ENCODE measurements around the gene FAM209B. TPM values are rescaled to one million over a fixed set of nuclear protein-coding genes. Genes with fewer than 3 reads are reported as not detected.
"Not testable (repeated sequence)": the region's sequence is repeated elsewhere in the genome, so short reads cannot be mapped to it uniquely, and the experiment has no call there.

The FAM209B gene
- total RNA-seq, 2 donors from 2014 or later, result 1.5 to 1.7 TPM

DNA sequence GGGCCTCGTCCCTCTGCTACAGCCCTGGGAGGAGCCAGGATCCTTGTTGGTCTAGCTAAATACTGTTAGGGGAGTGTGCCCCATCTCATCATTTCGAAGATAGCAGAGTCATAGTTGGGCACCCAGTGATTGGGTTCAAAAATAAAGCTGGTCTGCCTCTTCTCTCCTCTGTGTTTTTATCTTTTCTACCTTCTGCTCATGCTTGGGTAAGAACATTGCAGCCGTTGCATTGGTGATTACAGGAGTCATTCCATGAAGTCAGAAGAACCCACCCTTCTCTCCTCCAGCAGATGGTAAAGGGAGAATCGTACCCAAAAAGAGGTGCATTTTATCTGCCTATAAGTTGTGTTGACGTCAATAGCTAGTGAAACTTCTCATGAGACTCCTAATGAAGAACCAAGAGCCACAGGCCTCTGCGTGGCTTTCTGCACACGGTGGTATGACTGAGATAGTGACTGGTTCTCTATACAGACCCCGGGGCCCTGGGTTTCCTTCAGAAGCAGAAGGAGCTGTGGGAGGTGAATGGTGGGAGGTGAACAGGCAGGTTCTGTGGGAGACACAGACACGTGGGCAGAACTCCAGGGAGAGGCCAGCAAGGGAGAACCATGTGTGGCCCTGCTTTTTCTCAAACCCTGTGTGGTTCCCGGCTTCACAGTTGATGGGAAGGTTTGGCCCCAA is 14.2 kb upstream of the FAM209B start:
- Mint-ChIP-seq H3K4me1 (ENCODE audit: low read depth in 2 of 2) (no peaks in the 10 kb centered on the region), H3K27ac (no peak overlapping the region), H3K4me3 (no peak overlapping the region), H3K9me3 (no peaks in the 10 kb centered on the region), H3K36me3 (peaks cover 37% of the 10 kb centered on the region), H3K27me3 (no peaks in the 10 kb centered on the region)
- ATAC-seq (no peak), DNase-seq (ENCODE audit: low spot score) (no peak)

DNA sequence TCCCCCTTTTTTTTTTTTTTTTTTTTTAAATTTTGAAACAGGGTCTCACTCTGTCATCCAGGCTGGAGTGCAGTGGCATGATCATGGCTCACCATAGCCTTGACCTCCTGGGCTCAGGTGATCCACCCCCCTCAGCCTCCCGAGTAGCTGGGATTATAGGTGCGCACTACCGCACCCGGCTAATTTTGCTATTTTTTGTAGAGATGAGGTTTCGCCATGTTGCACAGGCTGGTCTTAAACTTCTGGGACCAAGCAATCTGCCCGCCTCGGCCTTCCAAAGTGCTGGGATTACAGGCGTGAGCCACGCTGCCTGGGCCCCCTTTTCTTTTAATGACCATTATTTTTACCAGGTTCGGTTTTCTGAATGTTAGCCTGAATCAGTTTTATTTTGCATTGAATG is 13.5 kb upstream of the FAM209B start:
- ATAC-seq (no peak), DNase-seq (ENCODE audit: low spot score) (no peak)
- no peak overlapping the region for H3K4me3 Mint-ChIP-seq
- H3K4me1 Mint-ChIP-seq (ENCODE audit: low read depth in 2 of 2), result no peaks in the 10 kb centered on the region
- H3K36me3 Mint-ChIP-seq, result peaks cover 37% of the 10 kb centered on the region
- H3K27ac Mint-ChIP-seq, result no peak overlapping the region
- no peaks in the 10 kb centered on the region for H3K9me3 Mint-ChIP-seq
- no peaks in the 10 kb centered on the region for H3K27me3 Mint-ChIP-seq

DNA sequence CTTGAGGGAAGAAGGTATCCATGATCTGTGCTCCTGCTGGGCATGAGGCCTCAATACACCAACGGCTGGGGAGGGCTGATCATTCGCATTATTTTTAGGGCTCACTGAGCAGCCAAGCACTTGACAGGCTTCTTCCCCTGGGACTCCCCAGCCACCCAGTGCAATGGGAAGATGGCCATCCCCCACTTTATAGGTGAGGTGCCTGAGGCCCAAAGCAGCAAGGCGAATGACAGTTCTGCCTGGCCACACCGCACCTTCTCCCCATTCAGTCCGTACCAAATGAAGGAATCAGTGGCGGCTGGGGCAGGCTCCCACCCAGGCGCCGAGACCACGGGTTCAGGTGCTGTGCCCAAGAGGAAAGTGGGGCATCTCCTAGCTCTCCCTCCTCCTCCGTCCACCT is 12.9 kb upstream of the FAM209B start:
- DNase-seq (ENCODE audit: low spot score), result no peak
- peaks cover 37% of the 10 kb centered on the region for H3K36me3 Mint-ChIP-seq
- H3K27me3 Mint-ChIP-seq, result no peaks in the 10 kb centered on the region
- H3K9me3 Mint-ChIP-seq, result no peaks in the 10 kb centered on the region
- no peaks in the 10 kb centered on the region for H3K4me1 Mint-ChIP-seq (ENCODE audit: low read depth in 2 of 2)
- no peak overlapping the region for H3K4me3 Mint-ChIP-seq
- H3K27ac Mint-ChIP-seq, result no peak overlapping the region
- no peak for ATAC-seq

DNA sequence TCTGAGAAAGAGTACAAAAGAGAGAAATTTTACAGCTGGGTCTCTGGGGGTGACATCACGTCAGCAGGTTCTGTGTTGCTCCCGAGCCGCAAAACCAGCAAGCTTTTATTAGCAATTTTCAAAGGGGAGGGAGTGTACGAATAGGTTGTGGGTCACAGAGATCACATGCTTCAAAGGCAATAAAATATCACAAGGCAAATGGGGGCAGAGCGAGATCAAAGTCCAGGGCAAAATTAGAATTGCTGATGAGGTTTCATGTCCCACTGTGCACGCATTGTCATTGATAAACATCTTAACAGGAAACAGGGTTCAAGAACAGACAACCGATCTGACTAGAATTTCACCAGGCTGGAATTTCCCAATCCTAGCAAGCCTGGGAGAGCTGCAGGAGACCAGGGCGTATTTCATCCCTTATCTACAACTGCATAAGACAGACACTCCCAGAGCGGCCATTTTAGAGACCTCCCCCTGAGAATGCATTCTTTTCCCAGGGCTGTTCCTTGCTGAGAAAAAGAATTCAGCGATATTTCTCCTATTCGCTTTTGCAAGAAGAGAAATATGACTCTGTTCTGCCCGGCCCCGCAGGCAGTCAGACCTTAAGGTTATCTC is 12.2 kb upstream of the FAM209B start:
- ATAC-seq, H3K27ac Mint-ChIP-seq, H3K9me3 Mint-ChIP-seq: not testable (repeated sequence)

DNA sequence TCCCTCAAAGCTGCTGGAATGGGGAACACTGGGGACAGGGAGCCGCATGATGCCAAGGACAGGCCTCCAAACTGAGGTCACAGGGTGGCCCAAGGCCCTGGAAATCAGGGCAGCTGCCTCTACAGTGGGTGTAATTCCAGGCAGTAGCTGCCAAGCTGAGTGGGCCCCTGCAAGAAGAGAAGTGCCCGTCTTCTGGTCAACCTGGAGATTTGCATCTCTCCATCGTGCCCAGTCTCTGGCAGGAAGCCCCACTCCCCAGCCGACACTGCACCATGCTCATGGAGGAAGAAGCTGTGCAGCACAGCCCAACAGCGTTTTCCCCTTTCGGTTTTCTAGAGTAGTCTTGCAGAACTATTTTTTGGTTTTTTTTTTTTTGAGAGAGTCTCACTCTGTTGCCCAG is 10.7 kb upstream of the FAM209B start:
- Mint-ChIP-seq H3K27me3 (no peaks in the 10 kb centered on the region), H3K4me3 (no peak overlapping the region), H3K9me3 (no peaks in the 10 kb centered on the region), H3K27ac (no peak overlapping the region), H3K4me1 (ENCODE audit: low read depth in 2 of 2) (no peaks in the 10 kb centered on the region), H3K36me3 (peaks cover 31% of the 10 kb centered on the region)
- ATAC-seq (no peak), DNase-seq (ENCODE audit: low spot score) (no peak)

More for the DNA sequence above, 12.2 kb upstream of the FAM209B start:
- H3K27me3 Mint-ChIP-seq; DNase-seq (ENCODE audit: low spot score); H3K4me3 Mint-ChIP-seq; H3K4me1 Mint-ChIP-seq (ENCODE audit: low read depth in 2 of 2): not testable (repeated sequence)
- peaks cover 31% of the 10 kb centered on the region for H3K36me3 Mint-ChIP-seq

DNA sequence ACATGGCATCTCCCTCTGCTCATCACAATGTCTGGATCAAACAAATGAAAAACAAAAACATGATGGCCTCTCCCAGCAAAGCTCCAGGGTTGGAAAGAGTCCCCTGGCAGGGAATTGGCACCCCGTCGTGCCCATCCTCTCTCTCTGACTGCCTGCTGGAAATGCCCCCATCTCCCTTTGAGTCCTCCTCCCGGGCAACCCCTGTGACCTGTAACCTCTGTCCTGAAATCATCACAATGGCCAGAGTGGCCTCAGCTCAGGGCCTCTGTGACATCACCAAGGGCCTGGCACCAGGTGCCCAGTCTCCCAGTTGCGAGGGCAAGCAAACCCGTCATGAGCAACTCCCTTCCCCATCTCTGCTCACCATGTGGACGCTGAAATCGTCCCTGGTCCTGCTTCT is 8.6 kb upstream of the FAM209B start, which contains the start of gene FAM209A:
FAM209A (plus strand) TSS at position 301 of the 400 bp plus-strand sequence; CDS start at position 366, 65 bp downstream.
- H3K4me1 Mint-ChIP-seq (ENCODE audit: low read depth in 2 of 2); H3K4me3 Mint-ChIP-seq; H3K9me3 Mint-ChIP-seq; ATAC-seq; H3K27ac Mint-ChIP-seq; H3K27me3 Mint-ChIP-seq; DNase-seq (ENCODE audit: low spot score): not testable (repeated sequence)
- peaks cover 11% of the 10 kb centered on the region for H3K36me3 Mint-ChIP-seq

DNA sequence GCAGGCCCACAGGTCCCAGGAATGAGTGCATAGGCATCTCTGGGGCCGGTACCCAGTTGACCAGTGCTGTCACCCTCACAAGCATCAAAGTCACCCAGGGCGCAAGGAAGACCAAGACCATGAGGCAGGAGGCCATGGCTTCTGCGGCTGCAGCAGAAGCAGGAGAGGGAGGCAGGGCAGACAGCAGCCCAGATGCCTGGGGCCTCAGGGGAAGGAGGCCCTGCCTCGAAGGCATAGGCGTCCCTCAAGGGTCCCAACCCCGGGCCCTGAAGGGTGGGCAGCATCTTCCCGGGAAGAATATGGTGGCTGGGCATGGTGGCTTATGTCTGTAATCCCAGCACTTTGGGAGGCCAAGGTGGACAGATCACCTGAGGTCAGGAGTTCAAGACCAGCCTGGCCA is 5.5 kb upstream of the FAM209B start:
- Mint-ChIP-seq H3K27me3 (no peaks in the 10 kb centered on the region), H3K36me3 (no peaks in the 10 kb centered on the region), H3K4me1 (ENCODE audit: low read depth in 2 of 2) (no peaks in the 10 kb centered on the region), H3K4me3 (no peak overlapping the region), H3K27ac (no peak overlapping the region), H3K9me3 (no peaks in the 10 kb centered on the region)
- ATAC-seq (no peak), DNase-seq (ENCODE audit: low spot score) (no peak)

DNA sequence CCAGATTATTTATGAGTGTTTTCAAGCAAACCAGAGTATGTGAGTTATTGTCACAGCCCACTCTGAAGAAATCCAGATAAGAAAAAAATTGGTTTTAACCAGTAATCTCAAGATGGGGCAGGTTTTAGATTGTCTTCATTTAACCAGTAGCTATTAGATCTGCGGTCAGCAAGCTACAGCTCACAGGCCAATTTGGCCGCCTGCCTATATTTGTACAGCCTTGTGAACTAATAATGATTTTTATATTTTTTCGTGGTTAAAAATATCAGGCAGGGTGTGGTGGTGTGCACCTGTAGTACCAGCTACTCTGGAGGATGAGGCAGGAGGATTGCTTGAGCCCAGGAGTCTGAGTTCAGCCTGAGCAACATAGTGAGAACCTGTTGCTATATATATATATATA is 5.0 kb downstream of the FAM209B start:
- ATAC-seq (no peak), DNase-seq (ENCODE audit: low spot score) (peak; percentile 15)
- H3K27me3 Mint-ChIP-seq, result no peaks in the 10 kb centered on the region
- peaks cover 8% of the 10 kb centered on the region in 2 donors for H3K4me1 Mint-ChIP-seq (ENCODE audit: low read depth in 2 of 2)
- no peaks in the 10 kb centered on the region for H3K9me3 Mint-ChIP-seq
- no peak overlapping the region for H3K4me3 Mint-ChIP-seq
- H3K36me3 Mint-ChIP-seq, result no peaks in the 10 kb centered on the region
- no peak overlapping the region for H3K27ac Mint-ChIP-seq

DNA sequence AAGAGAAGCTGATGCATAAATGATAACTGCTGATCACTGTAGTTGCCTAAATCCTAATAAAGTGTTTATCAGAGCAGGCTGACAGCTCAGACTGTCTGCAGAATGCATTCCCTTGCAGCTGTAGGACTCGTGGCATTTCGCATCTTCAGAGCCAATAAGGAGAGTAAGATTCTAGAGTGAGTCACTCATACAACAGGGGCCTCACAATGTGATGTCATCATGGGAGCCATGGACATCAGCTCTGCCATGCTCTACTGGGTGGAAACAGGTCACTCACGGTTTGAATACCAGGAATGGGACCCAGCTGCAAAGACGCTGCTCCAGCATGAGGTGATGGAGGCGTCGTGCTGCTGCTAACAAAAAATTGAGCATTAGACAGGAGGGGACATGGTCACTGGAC is 7.4 kb downstream of the FAM209B start:
- H3K9me3 Mint-ChIP-seq, result no peaks in the 10 kb centered on the region
- no peaks in the 10 kb centered on the region for H3K36me3 Mint-ChIP-seq
- DNase-seq (ENCODE audit: low spot score), result peak; percentile 20
- H3K4me1 Mint-ChIP-seq (ENCODE audit: low read depth in 2 of 2), result peaks cover 8% of the 10 kb centered on the region in 2 donors
- H3K27me3 Mint-ChIP-seq, result no peaks in the 10 kb centered on the region
- H3K4me3 Mint-ChIP-seq, result no peak overlapping the region
- no peak overlapping the region for H3K27ac Mint-ChIP-seq
- ATAC-seq, result no peak

DNA sequence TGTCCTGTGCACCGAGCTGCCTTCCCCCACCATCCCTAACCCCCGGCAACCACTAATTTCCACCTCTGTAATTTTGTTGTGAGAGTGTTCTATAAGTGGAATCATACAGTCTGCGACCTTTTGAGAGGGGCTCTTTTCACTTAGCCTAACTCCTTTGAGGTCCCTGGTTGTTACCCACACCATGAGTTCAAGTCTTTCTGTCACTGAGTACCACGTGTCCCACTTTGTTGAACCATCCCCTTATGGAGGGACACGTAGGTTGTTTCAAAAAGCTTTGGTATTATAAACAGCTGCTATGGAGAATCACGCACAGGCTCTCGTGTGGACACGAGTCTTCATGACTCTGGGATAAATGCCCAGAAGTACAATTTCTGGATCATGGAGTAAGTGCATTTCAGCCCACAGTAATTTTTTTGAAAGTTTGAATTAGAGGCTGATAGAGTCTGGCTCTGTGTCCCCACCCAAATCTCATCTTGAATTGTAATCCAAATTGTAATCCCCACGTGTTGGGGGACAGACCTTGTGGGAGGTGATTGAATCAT is 9.5 kb downstream of the FAM209B start:
- H3K9me3 Mint-ChIP-seq, result no peaks in the 10 kb centered on the region

DNA sequence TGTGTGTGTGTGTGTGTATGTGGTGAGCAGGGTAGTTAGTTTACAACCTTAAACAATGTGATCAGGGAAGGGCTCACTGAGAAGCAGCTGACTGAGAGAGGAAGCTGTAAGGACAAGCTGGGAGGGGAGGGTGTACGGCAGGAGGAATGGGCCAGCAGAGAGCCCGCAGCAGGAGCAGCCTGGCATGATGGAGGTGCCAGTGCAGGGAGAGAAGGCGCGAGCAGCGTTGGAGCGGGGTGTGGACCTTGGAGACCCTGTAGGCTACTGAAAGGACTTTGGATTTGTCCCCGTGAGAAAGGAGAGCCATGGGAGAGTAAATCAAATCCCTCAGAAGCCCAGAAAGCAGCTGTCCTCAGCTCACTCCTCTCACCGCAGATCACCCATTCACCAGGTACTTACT is 18.5 kb downstream of the FAM209B start:
- H3K36me3 Mint-ChIP-seq, result no peaks in the 10 kb centered on the region
- H3K27me3 Mint-ChIP-seq, result peaks cover 0 to 3% of the 10 kb centered on the region in 2 donors
- no peak overlapping the region for H3K4me3 Mint-ChIP-seq
- no peak for ATAC-seq
- no peak overlapping the region for H3K27ac Mint-ChIP-seq
- H3K4me1 Mint-ChIP-seq (ENCODE audit: low read depth in 2 of 2), result peaks cover 4 to 7% of the 10 kb centered on the region in 2 donors
- H3K9me3 Mint-ChIP-seq, result no peaks in the 10 kb centered on the region
- peak; percentile 20 for DNase-seq (ENCODE audit: low spot score)

More for the DNA sequence above, 9.5 kb downstream of the FAM209B start:
- Mint-ChIP-seq H3K4me1 (ENCODE audit: low read depth in 2 of 2) (no peaks in the 10 kb centered on the region), H3K27me3 (no peaks in the 10 kb centered on the region), H3K36me3 (no peaks in the 10 kb centered on the region), H3K27ac (no peak overlapping the region), H3K4me3 (no peak overlapping the region)
- DNase-seq (ENCODE audit: low spot score) (no peak), ATAC-seq (no peak)

DNA sequence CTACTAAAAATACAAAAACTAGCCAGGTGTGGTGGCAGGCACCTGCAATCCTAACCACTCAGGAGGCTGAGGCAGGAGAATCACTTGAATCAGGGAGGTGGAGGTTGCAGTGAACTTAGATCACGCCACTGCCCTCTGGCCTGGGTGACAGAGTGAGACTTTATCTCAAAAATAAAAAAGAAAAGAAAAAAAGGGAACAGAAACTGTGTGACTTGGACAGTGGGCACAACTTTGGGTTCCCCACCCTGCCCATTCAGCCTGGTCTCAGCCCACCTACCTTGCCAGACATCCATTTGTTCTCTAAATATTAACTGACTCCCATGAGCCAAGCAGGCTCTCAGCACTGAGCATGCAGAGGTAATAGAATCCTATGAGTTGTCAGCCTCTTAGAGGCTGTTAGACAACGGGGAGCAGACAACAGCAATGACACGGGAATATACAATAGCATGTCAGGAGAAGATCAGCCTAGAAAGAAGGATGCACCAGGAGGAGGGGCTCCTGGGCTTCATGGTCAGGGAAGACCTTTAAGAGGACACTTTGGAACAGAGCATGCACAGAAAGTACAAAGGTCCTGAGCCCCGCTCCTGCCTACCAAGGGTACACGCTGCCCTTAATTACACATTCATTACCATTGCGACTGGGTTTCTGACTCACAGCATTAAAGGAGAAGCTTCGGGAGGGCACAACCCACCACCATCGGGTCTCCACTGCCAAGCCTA is 20.0 kb downstream of the FAM209B start:
- Mint-ChIP-seq H3K9me3 (no peaks in the 10 kb centered on the region), H3K36me3 (no peaks in the 10 kb centered on the region), H3K4me3 (no peak overlapping the region), H3K4me1 (ENCODE audit: low read depth in 2 of 2) (peaks cover 4 to 7% of the 10 kb centered on the region in 2 donors), H3K27ac (no peak overlapping the region), H3K27me3 (peaks cover 0 to 3% of the 10 kb centered on the region in 2 donors)
- ATAC-seq (no peak), DNase-seq (ENCODE audit: low spot score) (no peak)

DNA sequence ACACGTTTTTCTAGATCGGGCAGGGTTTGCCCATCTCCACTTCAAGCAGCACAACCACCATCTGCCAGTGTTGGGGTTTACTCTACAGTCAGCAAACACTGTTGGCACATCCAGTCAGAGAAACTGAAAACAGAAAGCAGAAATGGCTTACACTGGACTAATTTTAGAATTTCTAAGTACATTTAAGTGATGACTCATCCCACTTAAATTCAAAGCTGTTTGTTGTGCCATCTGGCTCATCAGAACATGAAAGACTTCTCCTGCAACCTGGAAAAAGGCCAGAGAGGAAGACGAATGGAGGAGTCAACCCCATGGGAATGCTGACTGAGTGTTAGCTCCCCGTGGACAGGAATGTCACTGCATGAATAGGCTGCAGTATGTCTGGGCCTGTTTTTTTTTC is 21.8 kb downstream of the FAM209B start:
- H3K27ac Mint-ChIP-seq, result peak overlapping the region in 1 of 2 donors; percentile 64
- no peak overlapping the region for H3K4me3 Mint-ChIP-seq
- no peak for DNase-seq (ENCODE audit: low spot score)

DNA sequence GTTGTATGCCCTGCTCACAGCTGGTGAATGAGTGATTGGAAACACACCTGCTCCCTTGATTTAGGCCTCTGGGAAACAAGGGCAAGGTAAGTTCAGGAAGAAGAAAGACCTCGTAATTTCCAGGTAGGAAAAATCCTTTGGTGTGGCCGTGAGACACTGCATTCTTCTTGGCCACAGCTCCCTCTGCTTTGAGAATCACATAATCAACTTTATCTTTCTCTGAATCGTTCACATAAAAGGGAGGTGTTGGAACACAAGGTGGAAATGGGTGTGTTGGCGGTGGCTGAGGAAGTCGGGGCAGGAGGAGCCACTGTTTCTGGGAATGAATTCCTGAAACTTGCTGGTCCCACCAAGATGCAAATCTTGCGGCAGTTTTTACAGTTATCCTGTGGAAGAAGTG is 25.9 kb downstream of the FAM209B start:
- Mint-ChIP-seq H3K4me1 (ENCODE audit: low read depth in 2 of 2) (peaks cover 4 to 7% of the 10 kb centered on the region in 2 donors), H3K9me3 (no peaks in the 10 kb centered on the region), H3K4me3 (no peak overlapping the region), H3K27me3 (peaks cover 0 to 3% of the 10 kb centered on the region in 2 donors), H3K36me3 (no peaks in the 10 kb centered on the region), H3K27ac (no peak overlapping the region)
- ATAC-seq (no peak), DNase-seq (ENCODE audit: low spot score) (no peak)

More for the DNA sequence above, 21.8 kb downstream of the FAM209B start:
- H3K4me1 Mint-ChIP-seq (ENCODE audit: low read depth in 2 of 2), result peaks cover 4 to 7% of the 10 kb centered on the region in 2 donors
- H3K27me3 Mint-ChIP-seq, result peaks cover 0 to 3% of the 10 kb centered on the region in 2 donors
- ATAC-seq, result peak in 1 of 2 donors; percentile 52
- H3K9me3 Mint-ChIP-seq, result no peaks in the 10 kb centered on the region
- no peaks in the 10 kb centered on the region for H3K36me3 Mint-ChIP-seq
